Hematopoietic multipotent progenitor cell treated with erythropoietin and hydrocortisone succinate and interleukin-3 and kit ligand, for 17 days (in vitro differentiated cells): ENCODE data around the gene ANKK1.

ENCODE experiments used
- DNase-seq: peaks from one replicate; pipeline ENCODE4 v3.0.0-alpha.2; 2015; ENCODE audit warnings: low spot score

Gene ANKK1

DNA sequence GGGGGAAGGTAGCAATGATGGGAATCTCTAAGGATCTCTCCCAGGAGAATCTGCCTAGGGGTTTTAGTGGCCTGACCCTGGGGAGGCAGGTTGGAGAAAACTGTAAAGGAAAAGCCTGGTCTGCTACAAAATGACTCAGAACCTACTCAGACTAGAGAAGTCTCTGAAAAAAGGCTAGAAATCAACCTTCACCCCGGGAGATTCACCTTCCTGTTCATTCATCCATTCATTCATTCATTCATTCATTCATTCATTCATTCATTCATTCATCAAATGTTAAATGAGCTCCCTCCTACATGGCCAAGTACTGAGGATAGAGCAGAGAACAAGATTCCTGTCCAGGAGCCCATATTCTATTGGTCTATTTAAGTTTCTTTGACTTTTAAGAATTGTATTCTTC, 8.9 kb upstream of the ANKK1 start:
- no peak for DNase-seq

DNA sequence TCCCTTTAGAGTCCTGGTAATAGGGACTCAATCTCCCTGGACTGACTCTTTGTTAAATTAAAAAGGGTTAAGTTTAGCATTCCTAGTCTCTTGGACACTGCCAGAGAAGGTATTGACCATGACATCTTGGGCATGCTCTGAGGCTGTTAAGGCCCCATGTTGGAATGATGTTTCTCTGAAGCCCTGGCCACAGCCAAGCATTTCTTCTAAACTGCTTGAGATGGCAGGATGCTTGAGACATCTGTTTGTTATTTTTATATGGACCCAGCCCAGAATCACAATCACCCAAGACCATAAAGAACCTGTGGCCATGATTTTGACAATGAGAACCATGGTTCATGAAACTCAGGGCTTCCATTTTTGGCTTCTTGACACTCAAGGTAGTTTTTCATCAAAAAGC, 5.5 kb upstream of the ANKK1 start:
- no peak for DNase-seq

GRCh38 chr11:113384551-113384950, 3.0 kb upstream of the ANKK1 start:
- no peak for DNase-seq

- DNase-seq, result no peak
Measured at GRCh38 chr11:113385749-113386148, 1.8 kb upstream of the ANKK1 start.

GRCh38 chr11:113386866-113387265, 713 bp upstream of the ANKK1 start:
- no peak for DNase-seq

DNA sequence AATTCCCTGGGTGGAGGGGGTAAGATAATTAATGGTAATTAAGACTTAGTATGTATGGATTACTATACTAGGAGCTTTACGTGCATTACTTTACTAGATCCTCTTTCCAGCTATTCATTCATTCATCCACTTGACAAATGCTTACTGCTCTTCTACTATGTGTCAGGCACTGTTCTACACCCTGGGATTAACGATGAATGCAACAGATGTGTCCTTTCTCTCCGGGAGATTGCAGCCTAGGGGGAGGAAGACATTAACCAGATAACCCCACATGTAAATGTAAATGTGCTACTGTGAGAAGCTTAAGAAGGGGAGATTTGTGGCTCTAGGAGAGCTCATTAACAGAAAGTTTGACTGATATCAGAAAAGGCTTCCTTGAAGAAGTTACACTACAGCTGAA, 1.7 kb downstream of the ANKK1 start:
- no peak for DNase-seq

- DNase-seq, result no peak
Measured at GRCh38 chr11:113392236-113392921, 4.8 kb downstream of the ANKK1 start.

DNA sequence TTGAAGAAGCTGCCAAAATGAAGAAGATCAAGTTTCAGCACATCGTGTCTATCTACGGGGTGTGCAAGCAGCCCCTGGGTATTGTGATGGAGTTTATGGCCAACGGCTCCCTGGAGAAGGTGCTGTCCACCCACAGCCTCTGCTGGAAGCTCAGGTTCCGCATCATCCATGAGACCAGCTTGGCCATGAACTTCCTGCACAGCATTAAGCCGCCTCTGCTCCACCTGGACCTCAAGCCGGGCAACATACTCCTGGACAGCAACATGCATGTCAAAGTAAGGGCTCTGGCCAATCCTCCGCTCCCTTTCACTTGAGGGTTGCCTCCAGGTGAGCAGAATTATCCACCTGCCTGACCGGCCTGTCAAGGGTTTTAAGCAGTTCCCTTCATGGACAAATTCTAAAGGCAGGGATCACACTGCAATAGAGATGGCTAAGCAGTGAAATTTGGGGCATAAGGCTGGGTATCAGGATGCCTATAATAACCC, 6.0 kb downstream of the ANKK1 start:
- DNase-seq, result no peak

- no peak for DNase-seq
Measured at GRCh38 chr11:113394919-113395318, 7.3 kb downstream of the ANKK1 start.

DNA sequence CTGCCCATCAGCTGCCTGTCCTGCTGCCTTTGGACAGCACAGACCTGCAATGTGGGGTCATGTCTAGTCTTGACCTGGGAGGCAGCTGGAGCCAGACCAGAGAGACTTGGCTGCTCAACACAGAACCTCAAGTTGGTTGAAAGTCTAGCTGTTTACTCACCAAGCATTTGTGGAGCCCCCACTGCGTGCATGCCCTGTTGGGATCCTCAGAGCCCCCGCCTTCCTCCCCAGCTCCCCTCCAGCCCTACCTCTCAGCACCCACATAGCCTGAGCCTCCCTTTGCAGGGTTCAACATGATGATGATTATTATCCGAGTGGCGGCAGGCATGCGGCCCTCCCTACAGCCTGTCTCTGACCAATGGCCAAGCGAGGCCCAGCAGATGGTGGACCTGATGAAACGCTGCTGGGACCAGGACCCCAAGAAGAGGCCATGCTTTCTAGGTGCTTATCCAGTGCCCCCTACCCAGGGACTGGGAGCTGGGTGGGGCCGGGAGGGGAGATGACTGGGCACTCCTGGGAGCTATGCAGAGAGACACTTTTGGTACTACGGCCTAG, 8.3 kb downstream of the ANKK1 start:
- no peak for DNase-seq

DNA sequence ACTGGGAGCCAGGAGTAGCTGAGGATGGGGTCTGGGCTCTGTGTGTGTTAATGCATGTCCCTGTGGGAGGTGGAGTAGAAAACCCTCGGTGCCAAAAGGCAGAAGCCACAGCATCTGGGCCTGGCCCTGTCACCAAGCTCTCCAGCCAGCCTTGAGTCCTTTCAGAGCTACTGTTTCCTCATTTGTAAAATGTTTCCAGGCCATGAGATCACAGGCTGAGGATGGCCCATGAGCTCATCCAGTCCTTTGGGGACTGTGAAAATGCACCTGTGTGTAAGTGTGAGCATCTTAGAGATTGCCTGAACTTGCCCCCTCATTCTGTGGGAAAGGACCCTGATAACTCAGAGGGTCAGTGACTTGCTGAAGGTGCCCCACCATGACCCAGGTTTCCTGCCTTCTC, 9.1 kb downstream of the ANKK1 start:
- DNase-seq, result no peak

GRCh38 chr11:113397212-113397611, 9.6 kb downstream of the ANKK1 start:
- no peak for DNase-seq

DNA sequence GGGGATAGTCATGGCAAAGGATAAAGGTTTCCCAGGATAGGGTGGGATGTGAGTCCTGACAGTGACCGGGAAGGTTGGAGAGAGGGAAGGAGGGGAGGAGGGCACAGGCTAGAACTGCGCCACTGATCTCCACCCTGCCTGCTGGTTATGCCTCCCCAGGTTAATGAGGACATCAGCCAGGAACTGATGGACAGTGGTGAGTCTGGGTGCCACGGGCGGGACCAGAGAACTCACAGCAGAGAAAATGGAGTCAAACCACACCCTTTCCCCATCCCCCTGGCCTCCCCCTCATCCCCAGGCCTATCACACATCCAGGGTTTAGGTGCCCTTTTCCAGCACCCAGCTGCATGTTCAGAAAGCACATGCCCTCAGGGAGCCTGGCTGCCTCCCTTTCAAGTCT, 10.2 kb downstream of the ANKK1 start:
- no peak for DNase-seq

DNA sequence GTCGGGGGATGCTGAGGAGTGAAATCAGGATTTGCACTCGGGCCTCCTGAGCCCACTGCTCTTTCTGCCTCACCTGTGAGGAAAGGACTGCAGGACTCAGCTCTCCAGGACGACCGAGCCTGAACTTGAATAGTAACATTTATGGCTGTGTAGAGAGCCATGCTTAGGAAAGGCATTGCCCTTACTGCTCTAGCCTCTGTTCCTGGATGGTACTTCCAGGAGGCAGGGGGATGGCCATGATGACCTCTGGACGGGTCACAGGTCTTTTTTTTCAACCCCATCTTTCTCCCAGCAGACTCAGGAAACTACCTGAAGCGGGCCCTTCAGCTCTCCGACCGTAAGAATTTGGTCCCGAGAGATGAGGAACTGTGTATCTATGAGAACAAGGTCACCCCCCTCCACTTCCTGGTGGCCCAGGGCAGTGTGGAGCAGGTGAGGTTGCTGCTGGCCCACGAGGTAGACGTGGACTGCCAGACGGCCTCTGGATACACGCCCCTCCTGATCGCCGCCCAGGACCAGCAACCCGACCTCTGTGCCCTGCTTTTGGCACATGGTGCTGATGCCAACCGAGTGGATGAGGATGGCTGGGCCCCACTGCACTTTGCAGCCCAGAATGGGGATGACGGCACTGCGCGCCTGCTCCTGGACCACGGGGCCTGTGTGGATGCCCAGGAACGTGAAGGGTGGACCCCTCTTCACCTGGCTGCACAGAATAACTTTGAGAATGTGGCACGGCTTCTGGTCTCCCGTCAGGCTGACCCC, 11.3 kb downstream of the ANKK1 start:
- no peak for DNase-seq

DNA sequence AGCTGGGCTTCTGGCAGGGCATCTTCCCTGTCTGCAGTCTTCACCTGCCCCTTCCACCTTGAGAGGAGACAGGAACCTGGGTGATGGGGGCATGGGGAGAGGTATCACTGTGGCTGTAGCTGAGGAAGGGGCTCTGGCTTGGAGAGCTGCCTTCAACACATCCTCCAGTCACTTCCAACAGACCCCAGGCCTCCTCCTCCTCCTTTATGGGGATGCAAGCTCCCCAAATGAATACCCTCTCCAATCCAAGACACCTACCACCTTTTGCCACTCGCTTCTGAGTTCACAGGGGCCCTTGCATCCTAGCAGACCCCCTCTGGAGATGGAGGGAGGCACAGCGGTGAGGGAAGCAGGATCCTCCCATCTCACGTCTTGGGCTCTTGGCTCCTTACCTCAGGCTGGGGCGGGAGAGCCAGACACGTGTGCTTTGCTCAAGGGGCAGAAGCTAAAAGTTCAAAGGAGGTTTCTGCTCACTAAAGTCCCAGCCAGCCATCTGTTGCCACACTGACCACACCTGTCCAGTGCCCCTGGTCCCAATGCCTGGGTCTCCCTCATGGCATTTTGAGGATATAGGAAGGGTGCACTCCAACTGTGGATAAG, 13.2 kb downstream of the ANKK1 start:
- no peak for DNase-seq

GRCh38 chr11:113401718-113402117, 14.1 kb downstream of the ANKK1 start:
- DNase-seq, result peak; percentile 11

- DNase-seq, result no peak
Measured at GRCh38 chr11:113404859-113405430, 17.4 kb downstream of the ANKK1 start.

- no peak for DNase-seq
Measured at GRCh38 chr11:113405724-113406478, 18.3 kb downstream of the ANKK1 start.

DNA sequence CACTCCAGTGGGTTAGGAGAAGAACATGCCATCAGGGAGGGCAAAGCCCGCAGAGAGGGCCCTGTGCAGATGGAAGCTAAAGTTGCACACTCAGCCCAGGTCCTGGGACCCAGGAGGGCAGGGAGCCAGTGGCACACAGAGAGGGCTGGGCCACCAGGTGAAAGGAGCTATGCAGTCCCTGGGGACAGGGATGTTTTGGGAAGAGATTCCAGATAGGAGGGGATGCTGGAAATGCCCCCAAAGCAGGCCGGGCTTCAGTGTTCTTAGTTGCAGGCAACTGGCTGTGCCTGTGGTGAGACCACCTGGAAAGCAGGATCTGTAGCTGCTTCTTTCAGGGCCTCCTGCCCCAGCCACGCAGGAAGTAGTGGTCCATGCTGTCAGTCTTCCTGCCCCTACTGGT, 19.6 kb downstream of the ANKK1 start:
- DNase-seq, result no peak

GRCh38 chr11:113408206-113408605, 20.6 kb downstream of the ANKK1 start:
- no peak for DNase-seq

- no peak for DNase-seq
Measured at GRCh38 chr11:113408887-113409286, 21.3 kb downstream of the ANKK1 start.

- no peak for DNase-seq
Measured at GRCh38 chr11:113409526-113409925, 21.9 kb downstream of the ANKK1 start.
